ENCODE results near the gene FXYD3. TPM values are rescaled to one million over a fixed set of nuclear protein-coding genes. Genes with fewer than 3 reads are reported as not detected.

Gene FXYD3
- total RNA-seq, 4 donors from 2014 or later: 282 to 837 (median 489) TPM

GRCh38 chr19:35069696-35070095 lies 45.9 kb upstream of the FXYD3 start:
- 67 to 73% methylated on average over 1 of the region's 1 CpG for WGBS, 2 donors
- Histone ChIP-seq H3K36me3 (no peaks in the 10 kb centered on the region), H3K4me1 (peaks cover 0 to 10% (median 0%) of the 10 kb centered on the region in 3 donors), H3K4me3 (no peak overlapping the region), H3K9me3 (peaks cover 0 to 10% (median 7%) of the 10 kb centered on the region in 3 donors), H3K27ac (no peak overlapping the region), H3K27me3 (no peaks in the 10 kb centered on the region)
- DNase-seq: no peak
- TF ChIP-seq POLR2A (IDR thresholded peaks at IDR 0.05) (no peak), CTCF (IDR thresholded peaks at IDR 0.05) (no peak)
- intact Hi-C loops (cut with DNase I): loop anchor here (5.0 kb wide), 1 partner anchor 73 kb away; the partner anchor contains the start of gene FXYD7

- no peaks in the 10 kb centered on the region for H3K36me3 ChIP-seq
- no peak overlapping the region for H3K27ac ChIP-seq
- WGBS, 2 donors: 89 to 100% methylated on average over 3 of the region's 3 CpGs
- no peaks in the 10 kb centered on the region for H3K27me3 ChIP-seq
- intact Hi-C loops (cut with DNase I): no loop called here
- no peak for TF ChIP-seq POLR2A (IDR thresholded peaks at IDR 0.05)
- no peak for TF ChIP-seq CTCF (IDR thresholded peaks at IDR 0.05)
- peaks cover 0 to 10% (median 0%) of the 10 kb centered on the region in 3 donors for H3K4me1 ChIP-seq
- DNase-seq: no peak
- peaks cover 0 to 10% (median 7%) of the 10 kb centered on the region in 3 donors for H3K9me3 ChIP-seq
- H3K4me3 ChIP-seq: no peak overlapping the region
Measured at GRCh38 chr19:35070471-35070870, 45.2 kb upstream of the FXYD3 start.

- Histone ChIP-seq H3K9me3 (peaks cover 0 to 10% (median 7%) of the 10 kb centered on the region in 3 donors), H3K4me3 (no peak overlapping the region), H3K36me3 (no peaks in the 10 kb centered on the region), H3K27me3 (no peaks in the 10 kb centered on the region), H3K27ac (no peak overlapping the region), H3K4me1 (no peaks in the 10 kb centered on the region)
- intact Hi-C loops (cut with DNase I): no loop called here
- TF ChIP-seq POLR2A (IDR thresholded peaks at IDR 0.05) (no peak), CTCF (IDR thresholded peaks at IDR 0.05) (no peak)
- DNase-seq: no peak
- WGBS, 2 donors: 72 to 86% methylated on average over 10 of the region's 10 CpGs
Measured at GRCh38 chr19:35073516-35073915, 42.1 kb upstream of the FXYD3 start.

- DNase-seq: no peak
- peaks cover 0 to 10% (median 7%) of the 10 kb centered on the region in 3 donors for H3K9me3 ChIP-seq
- intact Hi-C loops (cut with DNase I): no loop called here
- no peak overlapping the region for H3K4me3 ChIP-seq
- no peak overlapping the region for H3K27ac ChIP-seq
- TF ChIP-seq CTCF (IDR thresholded peaks at IDR 0.05) (no peak), POLR2A (IDR thresholded peaks at IDR 0.05) (no peak)
- no peaks in the 10 kb centered on the region for H3K27me3 ChIP-seq
- H3K4me1 ChIP-seq: no peaks in the 10 kb centered on the region
- H3K36me3 ChIP-seq: no peaks in the 10 kb centered on the region
- 72% methylated on average over 3 of the region's 8 CpGs; no CpG with 5 or more reads in 1 of the 2 donors for WGBS, 2 donors
Measured at GRCh38 chr19:35073941-35074340, 41.7 kb upstream of the FXYD3 start.

GRCh38 chr19:35074426-35075201 lies 41.0 kb upstream of the FXYD3 start:
- intact Hi-C loops (cut with DNase I): no loop called here
- H3K9me3 ChIP-seq: peaks cover 0 to 10% (median 7%) of the 10 kb centered on the region in 3 donors
- H3K4me3 ChIP-seq: no peak overlapping the region
- H3K36me3 ChIP-seq: no peaks in the 10 kb centered on the region
- 87 to 90% methylated on average over 11 to 13 of the region's 21 CpGs for WGBS, 2 donors
- H3K27me3 ChIP-seq: no peaks in the 10 kb centered on the region
- no peak overlapping the region for H3K27ac ChIP-seq
- H3K4me1 ChIP-seq: no peaks in the 10 kb centered on the region
- TF ChIP-seq CTCF (IDR thresholded peaks at IDR 0.05) (no peak), POLR2A (IDR thresholded peaks at IDR 0.05) (no peak)
- DNase-seq: no peak

Measured in esophagus squamous epithelium (tissue), 5 donors.